GM19468 (cell line): ENCODE measurements around the gene SEMA3F.

ENCODE experiments used
- ATAC-seq: cut with Tn5 transposase; IDR thresholded peaks from one replicate; pipeline ENCODE4 v1.9.1; 2021; ENCODE audit warnings: mild to moderate bottlenecking, moderate library complexity, moderate number of reproducible peaks; ENCODE audit not compliant: unreplicated experiment; ENCODE audit errors: extremely low read depth

The SEMA3F gene

DNA sequence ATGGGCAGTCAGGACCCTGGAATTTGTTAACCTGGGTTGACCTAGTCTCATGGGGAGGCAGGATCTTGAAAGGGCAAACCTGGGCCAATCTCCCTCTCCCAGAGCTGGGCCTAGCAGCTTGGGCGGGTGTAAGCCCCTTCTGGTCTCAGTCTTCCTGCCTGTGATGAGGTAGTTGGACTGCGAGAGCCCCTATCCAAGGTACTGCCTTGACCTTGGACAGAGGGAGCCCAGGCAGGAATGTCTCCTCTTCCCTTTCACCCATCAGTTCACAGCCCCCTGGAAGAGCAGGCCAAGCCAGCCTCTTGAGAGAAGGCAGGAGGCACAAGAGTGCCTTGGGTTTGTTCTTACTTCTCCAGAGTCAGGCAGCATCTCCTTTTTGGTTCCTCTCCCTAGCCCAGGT, 24.7 kb upstream of the SEMA3F start:
- ATAC-seq: no peak

- ATAC-seq: no peak
Observed at GRCh38 chr3:50132421-50133282, 22.5 kb upstream of the SEMA3F start.

- no peak for ATAC-seq
Observed at GRCh38 chr3:50133283-50133615, 21.9 kb upstream of the SEMA3F start.

DNA sequence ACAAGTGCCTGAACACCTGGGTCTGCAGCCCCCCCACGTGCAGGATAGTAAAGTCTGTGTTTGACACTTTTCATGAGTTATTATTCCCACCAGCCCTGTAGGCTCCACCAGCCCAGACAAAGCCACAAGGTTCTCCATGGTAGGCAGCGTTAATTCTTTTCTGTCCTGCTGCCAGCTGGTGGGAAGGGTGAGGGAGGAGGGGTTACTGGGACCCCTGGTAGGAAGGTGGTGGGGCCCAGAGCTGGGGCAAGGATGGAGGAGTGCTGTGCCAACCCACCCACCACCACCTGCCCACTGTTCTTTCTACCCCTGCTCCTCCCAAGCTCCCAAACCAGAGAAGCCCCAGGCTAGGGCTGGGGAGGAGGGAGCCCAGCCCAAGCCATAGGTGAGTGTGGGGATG, 20.8 kb upstream of the SEMA3F start:
- ATAC-seq: no peak

- no peak for ATAC-seq
Observed at GRCh38 chr3:50135964-50136363, 19.2 kb upstream of the SEMA3F start.

GRCh38 chr3:50136714-50137405, 18.3 kb upstream of the SEMA3F start:
- ATAC-seq: no peak

GRCh38 chr3:50137531-50137930, 17.6 kb upstream of the SEMA3F start:
- no peak for ATAC-seq

DNA sequence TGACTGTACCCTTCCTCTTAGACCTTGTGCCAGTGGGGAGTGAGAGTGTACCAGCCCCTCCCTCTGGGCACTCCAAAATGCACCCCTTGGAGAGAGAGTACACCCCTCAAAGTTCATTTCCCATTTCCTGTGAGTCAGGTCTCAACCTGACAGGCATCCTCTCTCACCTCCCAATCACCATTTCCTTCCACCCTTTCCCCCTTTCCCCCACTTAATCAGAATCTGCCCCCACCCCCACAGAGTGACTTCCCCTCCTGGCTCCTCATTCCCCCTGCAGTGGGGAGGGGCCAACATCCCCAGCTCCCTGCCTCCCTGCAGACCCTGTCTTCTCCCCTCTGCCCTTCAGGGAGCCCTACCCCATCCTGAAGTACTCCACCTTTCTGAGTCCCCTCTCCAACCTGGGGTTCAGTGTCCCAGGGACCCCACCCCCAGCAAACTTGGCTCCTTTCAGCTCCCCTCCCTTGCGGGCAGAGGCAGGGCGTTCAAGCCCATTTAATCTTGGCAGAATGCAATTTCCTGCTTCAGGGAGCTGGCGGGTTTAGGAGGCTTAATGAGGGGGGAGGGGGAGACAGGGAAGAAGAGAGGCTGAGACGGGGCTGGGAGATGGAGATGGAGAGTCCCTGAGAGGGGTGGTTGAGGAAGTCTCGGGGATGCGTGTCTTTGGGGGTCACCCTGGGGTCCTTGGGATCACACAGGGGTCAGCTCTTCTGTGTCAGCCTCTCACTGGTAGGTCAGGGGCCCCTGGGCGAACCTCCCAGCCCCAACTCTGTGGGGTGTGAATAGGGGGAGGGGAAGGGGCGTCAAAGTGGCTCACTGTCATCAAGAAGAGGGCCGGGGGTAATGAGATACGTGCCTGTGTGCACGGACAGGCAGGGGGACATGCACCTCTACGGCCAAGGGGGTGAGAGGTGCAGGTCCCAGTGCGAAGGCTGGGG, 16.6 kb upstream of the SEMA3F start:
- no peak for ATAC-seq

GRCh38 chr3:50139308-50139707, 15.8 kb upstream of the SEMA3F start:
- ATAC-seq: no peak

DNA sequence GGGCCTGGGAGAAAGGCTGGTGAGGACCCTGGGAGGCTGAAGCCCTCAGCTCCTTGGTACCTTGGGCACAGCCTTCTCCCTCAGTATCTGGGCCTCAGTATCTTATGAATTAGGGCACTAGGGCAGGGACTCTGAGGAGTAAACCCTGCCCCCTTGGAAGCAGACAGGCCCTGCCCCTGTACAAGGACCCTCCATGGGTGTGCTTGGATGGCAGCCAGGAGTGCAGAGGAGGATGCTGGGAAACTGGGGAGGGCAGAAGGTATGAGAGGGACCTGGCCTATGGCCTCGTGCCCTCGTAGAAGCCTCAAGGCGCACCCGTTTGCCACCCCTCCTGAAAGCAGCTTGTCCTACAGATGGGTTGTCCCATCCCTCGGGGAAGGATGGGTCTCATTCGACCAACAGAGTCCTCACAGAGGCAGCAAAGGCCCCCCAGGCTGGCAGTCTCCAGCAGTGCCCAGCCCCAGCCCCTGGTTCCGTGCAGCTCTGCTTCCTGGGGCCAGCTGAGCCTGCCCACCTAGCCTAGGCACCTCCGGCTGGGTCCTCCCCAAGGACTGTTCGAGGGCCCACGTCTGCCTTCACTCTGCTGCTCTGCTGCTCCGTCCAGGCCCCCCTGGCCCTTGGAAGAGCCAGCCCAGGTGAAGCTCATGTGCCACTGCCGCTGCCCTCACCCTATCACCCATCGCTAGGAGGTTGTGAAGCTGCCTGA, 15.3 kb upstream of the SEMA3F start:
- no peak for ATAC-seq

DNA sequence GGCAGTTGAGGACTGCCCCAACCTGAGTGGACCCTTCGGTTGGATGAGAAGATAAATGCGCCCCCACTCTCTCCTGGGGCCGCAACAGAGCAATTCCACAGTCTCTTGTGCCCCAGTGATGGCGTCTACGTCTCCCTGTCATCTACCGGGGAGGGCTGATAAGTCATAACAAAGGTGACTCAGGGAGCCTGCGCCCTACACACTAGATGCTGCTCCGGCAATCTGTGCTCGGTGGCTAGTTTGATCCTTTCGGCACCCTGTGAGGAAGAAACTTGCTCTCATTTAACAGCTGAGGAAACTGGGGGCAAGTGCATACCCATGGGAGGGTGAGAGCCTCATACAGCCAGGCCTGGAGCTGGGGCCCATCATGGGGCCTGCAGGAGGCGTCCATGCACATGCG, 14.1 kb upstream of the SEMA3F start:
- no peak for ATAC-seq

GRCh38 chr3:50146316-50146901, 8.7 kb upstream of the SEMA3F start:
- ATAC-seq: no peak

- no peak for ATAC-seq
Observed at GRCh38 chr3:50147016-50147415, 8.1 kb upstream of the SEMA3F start.

- no peak for ATAC-seq
Observed at GRCh38 chr3:50147447-50147846, 7.7 kb upstream of the SEMA3F start.

DNA sequence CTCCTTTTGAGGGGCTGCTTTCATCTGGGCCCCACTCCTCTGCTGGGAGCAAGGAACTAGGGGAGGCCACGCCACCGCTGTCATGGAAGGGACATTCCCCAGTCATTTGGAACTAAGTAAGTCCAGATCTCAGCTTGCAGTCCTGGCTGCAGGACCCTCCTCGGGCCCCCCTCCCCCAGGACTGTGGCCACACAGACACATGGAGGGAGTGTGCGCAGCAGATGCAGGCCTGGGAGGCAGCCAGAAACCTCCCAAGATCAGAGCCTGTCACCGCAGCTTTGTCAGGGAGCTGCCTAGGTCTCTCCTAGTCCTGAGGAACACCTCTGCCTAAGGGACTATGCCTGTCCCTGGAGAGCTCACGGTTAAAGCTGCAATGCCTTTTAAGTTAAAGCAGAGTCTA, 7.3 kb upstream of the SEMA3F start:
- no peak for ATAC-seq

- no peak for ATAC-seq
Observed at GRCh38 chr3:50150404-50150750, 4.7 kb upstream of the SEMA3F start.

GRCh38 chr3:50150863-50151686, 4.0 kb upstream of the SEMA3F start:
- no peak for ATAC-seq

- ATAC-seq: no peak
Observed at GRCh38 chr3:50151728-50152127, 3.4 kb upstream of the SEMA3F start.
